Fibroblast of the aortic adventitia (primary cell): ENCODE results near the gene LRRC19. TPM values are rescaled to one million over a fixed set of nuclear protein-coding genes. Genes with fewer than 3 reads are reported as not detected.

Experiments
- DNase-seq: peaks from one replicate; pipeline ENCODE4 v3.0.0-alpha.2; 2010; ENCODE audit warnings: low read depth
- H3K4me3 ChIP-seq: 2 replicates; pipeline ENCODE4 v1.5.1; 2011; ENCODE audit warnings: low read depth, mild to moderate bottlenecking, control low read depth, low read length, moderate library complexity
- CTCF ChIP-seq: IDR thresholded peaks from 2 replicates; pipeline ENCODE4 v1.5.1; 2011; ENCODE audit warnings: mild to moderate bottlenecking, low read length, control low read depth, inconsistent platforms; ENCODE audit not compliant: insufficient read depth
- total RNA-seq: library from RNA; depleted of rRNA; stranded (reverse); fragments of >200 nt; gene quantifications from 2 replicates; pipeline ENCODE4 v1.2.3, GENCODE V29; 2012; ENCODE audit warnings: low replicate concordance

Gene LRRC19
- total RNA-seq, 1 donor: not detected

- no peak for DNase-seq
- H3K4me3 ChIP-seq: no peak overlapping the region
- no peak for TF ChIP-seq CTCF
Observed at GRCh38 chr9:27003426-27004077, 1.9 kb downstream of the LRRC19 start.

GRCh38 chr9:26995810-26996209 is 9.7 kb downstream of the LRRC19 start:
- no peak overlapping the region for H3K4me3 ChIP-seq
- no peak for TF ChIP-seq CTCF
- DNase-seq: no peak

- no peak for TF ChIP-seq CTCF
- no peak for DNase-seq
- no peak overlapping the region for H3K4me3 ChIP-seq
Observed at GRCh38 chr9:26983340-26983739, 22.1 kb downstream of the LRRC19 start.

- peak; percentile 81 for DNase-seq
- TF ChIP-seq CTCF: peak; percentile 82
- H3K4me3 ChIP-seq: peak overlapping the region; percentile 36
Observed at GRCh38 chr9:26975728-26976707, 29.5 kb downstream of the LRRC19 start.

GRCh38 chr9:26974927-26975326 is 30.5 kb downstream of the LRRC19 start:
- TF ChIP-seq CTCF: no peak
- no peak for DNase-seq
- no peak overlapping the region for H3K4me3 ChIP-seq

- no peak overlapping the region for H3K4me3 ChIP-seq
- no peak for TF ChIP-seq CTCF
- DNase-seq: no peak
Observed at GRCh38 chr9:26973989-26974388, 31.5 kb downstream of the LRRC19 start.
